CD14-positive monocyte (primary cell): ENCODE results near the gene S100A14. TPM values are rescaled to one million over a fixed set of nuclear protein-coding genes. Genes with fewer than 3 reads are reported as not detected.
"Not testable (repeated sequence)": the region's sequence is repeated elsewhere in the genome, so short reads cannot be mapped to it uniquely, and the experiment has no call there.

ENCODE experiments used
- DNase-seq, 3 donors: peaks; one replicate each; pipeline ENCODE4 v3.0.0-alpha.2; 2011 to 2022
- H2AFZ ChIP-seq: 2 replicates; pipeline ENCODE4 v1.6.0; 2012; ENCODE audit warnings: mild to moderate bottlenecking, low read depth, low read length, inconsistent platforms; ENCODE audit not compliant: insufficient read depth, poor library complexity, severe bottlenecking
- H3K27ac ChIP-seq, 2 donors: 1 replicate in 1 of 2; 2 replicates in 1 of 2; pipeline ENCODE4 v1.5.1; 2012 to 2013; ENCODE audit warnings: low read length in 2 of 2, control low read depth in 1 of 2, inconsistent platforms in 1 of 2, low read depth in 1 of 2, mild to moderate bottlenecking in 1 of 2
- H3K27me3 ChIP-seq, 2 donors: one replicate each; pipeline versions ENCODE4 v1.6.0 to v1.6.1; 2011 to 2013; ENCODE audit warnings: low read length in 2 of 2; ENCODE audit not compliant: control insufficient read depth in 2 of 2, insufficient read depth in 2 of 2
- H3K36me3 ChIP-seq, 2 donors: replicated peaks in 1 of 2; 1 replicate in 1 of 2; 2 replicates in 1 of 2; pipeline versions ENCODE4 v1.5.1 to v1.6.1; 2012 to 2013; ENCODE audit warnings: low read length in 2 of 2, control low read depth in 1 of 2, inconsistent platforms in 1 of 2, mild to moderate bottlenecking in 1 of 2; ENCODE audit not compliant: insufficient read depth in 2 of 2, control insufficient read depth in 1 of 2
- H3K4me1 ChIP-seq, 2 donors: 1 replicate in 1 of 2; 2 replicates in 1 of 2; pipeline versions ENCODE4 v1.5.1 to v1.6.1; 2012 to 2013; ENCODE audit warnings: low read length in 2 of 2, control low read depth in 1 of 2, inconsistent platforms in 1 of 2, mild to moderate bottlenecking in 1 of 2, moderate library complexity in 1 of 2; ENCODE audit not compliant: insufficient read depth in 2 of 2, control insufficient read depth in 1 of 2
- H3K4me2 ChIP-seq: replicated peaks from 2 replicates; pipeline ENCODE3; 2012; ENCODE audit warnings: low read length, moderate library complexity, mild to moderate bottlenecking; ENCODE audit not compliant: poor library complexity, severe bottlenecking; ENCODE audit errors: extremely low read depth
- H3K4me3 ChIP-seq, 3 experiments: fragments of 200-600 bp in 1 of 3; sonication (generic) in 1 of 3; replicated peaks in 1 of 3; 1 replicate in 2 of 3; 2 replicates in 1 of 3; pipeline ENCODE4 v1.5.1; 2011 to 2013; ENCODE audit warnings: low read length in 3 of 3, mild to moderate bottlenecking in 3 of 3, control low read depth in 2 of 3, low read depth in 2 of 3, inconsistent platforms in 1 of 3, moderate library complexity in 1 of 3
- H3K79me2 ChIP-seq: 2 replicates; pipeline ENCODE4 v1.6.0; 2012; ENCODE audit warnings: mild to moderate bottlenecking, control low read depth, inconsistent platforms, low read length, moderate library complexity; ENCODE audit not compliant: insufficient read depth
- H3K9ac ChIP-seq: 2 replicates; pipeline ENCODE4 v1.6.0; 2017; ENCODE audit warnings: low read length, mild to moderate bottlenecking; ENCODE audit not compliant: insufficient read depth, poor library complexity, severe bottlenecking
- H3K9me3 ChIP-seq, 2 donors: replicated peaks in 1 of 2; 1 replicate in 1 of 2; 2 replicates in 1 of 2; pipeline versions ENCODE4 v1.5.1 to v1.6.1; 2012 to 2013; ENCODE audit warnings: low read length in 2 of 2, control low read depth in 1 of 2; ENCODE audit not compliant: control insufficient read depth in 1 of 2, insufficient read depth in 1 of 2
- H4K20me1 ChIP-seq: 2 replicates; pipeline ENCODE4 v1.6.0; 2012; ENCODE audit warnings: mild to moderate bottlenecking, low read length, control low read depth, moderate library complexity; ENCODE audit not compliant: insufficient read depth
- H3K27ac Mint-ChIP-seq, 7 donors: one replicate each; pipeline ENCODE4 v1.8.0; 2020; ENCODE audit warnings: mild to moderate bottlenecking in 7 of 7, mixed read lengths in 7 of 7, moderate library complexity in 6 of 7, inconsistent platforms in 2 of 7
- H3K27me3 Mint-ChIP-seq, 3 donors: one replicate each; pipeline ENCODE4 v1.8.0; 2021 to 2022; ENCODE audit warnings: low read depth in 3 of 3, mild to moderate bottlenecking in 3 of 3, mixed read lengths in 3 of 3, moderate library complexity in 3 of 3, inconsistent platforms in 1 of 3
- H3K36me3 Mint-ChIP-seq, 2 donors: one replicate each; pipeline ENCODE4 v1.8.0; 2020; ENCODE audit warnings: mixed read lengths in 2 of 2, inconsistent platforms in 1 of 2, mild to moderate bottlenecking in 1 of 2
- H3K4me1 Mint-ChIP-seq: one replicate; pipeline ENCODE4 v1.8.0; 2020; ENCODE audit warnings: mild to moderate bottlenecking, mixed read lengths
- H3K4me3 Mint-ChIP-seq, 2 donors: one replicate each; pipeline ENCODE4 v1.8.0; 2020; ENCODE audit warnings: mild to moderate bottlenecking in 2 of 2, mixed read lengths in 2 of 2, moderate library complexity in 1 of 2
- H3K9me3 Mint-ChIP-seq, 7 donors: one replicate each; pipeline ENCODE4 v1.8.0; 2020 to 2022; ENCODE audit warnings: mixed read lengths in 7 of 7, mild to moderate bottlenecking in 6 of 7, moderate library complexity in 6 of 7, inconsistent platforms in 2 of 7
- CTCF ChIP-seq: fragments of 200-600 bp; IDR thresholded peaks from one replicate; pipeline ENCODE4 v1.8.0; 2022; ENCODE audit warnings: antibody characterized with exemption, mild to moderate bottlenecking
- WGBS: methylation state at CpG from one replicate; pipeline ENCODE4 v1.1.5; 2013; ENCODE audit warnings: missing lambda C conversion rate; ENCODE audit not compliant: insufficient coverage; 5-methylcytosine and 5-hydroxymethylcytosine counted together
- intact Hi-C, 2 donors: fragments of 100-400 bp; cut with micrococcal nuclease; formaldehyde crosslinking; loops; one replicate each; pipeline versions ENCODE4 v1.15.0 to v1.15.1; 2023
- polyA plus RNA-seq, 3 donors: library from polyadenylated mRNA; depleted of rRNA in 1 of 3; unstranded in 2 of 3; stranded (reverse) in 1 of 3; fragments of 300-500 nt in 2 of 3; fragments of >200 nt in 1 of 3; fragmentation: Illumina TruSeq in 2 of 3; gene quantifications; 1 replicate in 2 of 3; 2 replicates in 1 of 3; pipeline ENCODE4 v1.2.3, GENCODE V29; 2012 to 2021

Gene S100A14
- polyA plus RNA-seq, 3 donors, result 0.08 TPM; not detected in 2

GRCh38 chr1:153588482-153588881 lies 27.6 kb downstream of the S100A14 start:
- Histone ChIP-seq H3K27me3 (no peaks in the 10 kb centered on the region), H4K20me1 (no peaks in the 10 kb centered on the region), H3K9ac (no peak overlapping the region), H3K79me2 (no peaks in the 10 kb centered on the region), H2AFZ (no peak overlapping the region), H3K36me3 (no peaks in the 10 kb centered on the region), H3K4me2 (no peak overlapping the region), H3K27ac (no peak overlapping the region), H3K4me1 (no peaks in the 10 kb centered on the region), H3K9me3 (no peaks in the 10 kb centered on the region), H3K4me3 (no peak overlapping the region)
- intact Hi-C loops, result no loop called here
- H3K27me3 Mint-ChIP-seq, result peaks cover 4 to 11% (median 4%) of the 10 kb centered on the region in 3 donors
- no peak for TF ChIP-seq CTCF
- peaks cover 0 to 1% (median 0%) of the 10 kb centered on the region in 7 donors for H3K9me3 Mint-ChIP-seq
- no peak overlapping the region for H3K4me3 Mint-ChIP-seq
- no peak for DNase-seq
- H3K27ac Mint-ChIP-seq, result peak overlapping the region in 2 of 7 donors; percentile 35 to 58
- no peaks in the 10 kb centered on the region for H3K36me3 Mint-ChIP-seq
- whole genome bisulfite sequencing, result no CpG with 5 or more reads among the region's 2 CpGs
- H3K4me1 Mint-ChIP-seq, result peaks cover 4% of the 10 kb centered on the region

GRCh38 chr1:153588033-153588432 lies 28.1 kb downstream of the S100A14 start:
- H3K27ac Mint-ChIP-seq, result peak overlapping the region in 1 of 7 donors; percentile 58
- H3K4me3 Mint-ChIP-seq, H4K20me1 ChIP-seq, DNase-seq, H3K4me2 ChIP-seq, H3K4me1 Mint-ChIP-seq, H3K9me3 Mint-ChIP-seq, H3K36me3 ChIP-seq, H3K79me2 ChIP-seq, H3K9me3 ChIP-seq, H3K27ac ChIP-seq, H3K27me3 ChIP-seq, H3K9ac ChIP-seq, H3K36me3 Mint-ChIP-seq, H3K4me3 ChIP-seq, H2AFZ ChIP-seq, H3K4me1 ChIP-seq, intact Hi-C loops: not testable (repeated sequence)
- 79% methylated on average over 8 of the region's 10 CpGs for WGBS
- H3K27me3 Mint-ChIP-seq, result peaks cover 4 to 11% (median 4%) of the 10 kb centered on the region in 3 donors
